GM12801 (cell line): ENCODE data around the gene NHS.

Experiments
- CTCF ChIP-seq: IDR thresholded peaks from one replicate; pipeline ENCODE4 v1.5.1; 2011; ENCODE audit warnings: control low read depth; ENCODE audit not compliant: insufficient read length; ENCODE audit errors: extremely low read depth

NHS gene

GRCh38 chrX:17555846-17556245 lies 180.8 kb downstream of the NHS start:
- TF ChIP-seq CTCF = no peak

GRCh38 chrX:17559728-17560379 lies 184.9 kb downstream of the NHS start:
- no peak for TF ChIP-seq CTCF

- no peak for TF ChIP-seq CTCF
These were observed 185.4 kb downstream of the NHS start for GRCh38 chrX:17560385-17560784.

GRCh38 chrX:17563076-17563475 lies 188.1 kb downstream of the NHS start:
- no peak for TF ChIP-seq CTCF

GRCh38 chrX:17563515-17563914 lies 188.5 kb downstream of the NHS start:
- no peak for TF ChIP-seq CTCF

GRCh38 chrX:17564689-17565409 lies 189.8 kb downstream of the NHS start:
- TF ChIP-seq CTCF = no peak

- no peak for TF ChIP-seq CTCF
These were observed 191.7 kb downstream of the NHS start for GRCh38 chrX:17566740-17567139.
